ENCODE results near the gene SKAP2.

GRCh38 chr7:26700386-26700785 is 164.0 kb downstream of the SKAP2 start:
- no peak for TF ChIP-seq FOXM1 (CRISPR knock-in tag; IDR thresholded peaks at IDR 0.05)
- TF ChIP-seq, protein P1, sequence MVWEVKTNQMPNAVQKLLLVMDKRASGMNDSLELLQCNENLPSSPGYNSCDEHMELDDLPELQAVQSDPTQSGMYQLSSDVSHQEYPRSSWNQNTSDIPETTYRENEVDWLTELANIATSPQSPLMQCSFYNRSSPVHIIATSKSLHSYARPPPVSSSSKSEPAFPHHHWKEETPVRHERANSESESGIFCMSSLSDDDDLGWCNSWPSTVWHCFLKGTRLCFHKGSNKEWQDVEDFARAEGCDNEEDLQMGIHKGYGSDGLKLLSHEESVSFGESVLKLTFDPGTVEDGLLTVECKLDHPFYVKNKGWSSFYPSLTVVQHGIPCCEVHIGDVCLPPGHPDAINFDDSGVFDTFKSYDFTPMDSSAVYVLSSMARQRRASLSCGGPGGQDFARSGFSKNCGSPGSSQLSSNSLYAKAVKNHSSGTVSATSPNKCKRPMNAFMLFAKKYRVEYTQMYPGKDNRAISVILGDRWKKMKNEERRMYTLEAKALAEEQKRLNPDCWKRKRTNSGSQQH (CRISPR knock-in tag; IDR thresholded peaks at IDR 0.05; ENCODE audit: low read depth) = no peak
- TF ChIP-seq EP300 (IDR thresholded peaks at IDR 0.05; ENCODE audit: low read depth in 2 of 2, low read length in 2 of 2) = no peak
- no peak for TF ChIP-seq EP300 (CRISPR knock-in tag; IDR thresholded peaks at IDR 0.05; ENCODE audit: borderline replicate concordance)
- TF ChIP-seq CEBPZ (IDR thresholded peaks at IDR 0.05; ENCODE audit: low read length) = no peak
- no peak for TF ChIP-seq KDM5B (CRISPR knock-in tag; IDR thresholded peaks at IDR 0.05; ENCODE audit: borderline replicate concordance)
- no peak for TF ChIP-seq EZH2 (conservative IDR thresholded peaks at IDR 0.05; ENCODE audit: low read depth, low read length)
- no peak for TF ChIP-seq FOSL2 (CRISPR knock-in tag; IDR thresholded peaks at IDR 0.05)
- no peak for TF ChIP-seq ZBTB2 (CRISPR knock-in tag; IDR thresholded peaks at IDR 0.05; ENCODE audit: low read depth)
- no peak for TF ChIP-seq SIN3A (IDR thresholded peaks at IDR 0.05; ENCODE audit: borderline replicate concordance, low read depth, low read length)
- TF ChIP-seq TCF12 (IDR thresholded peaks at IDR 0.05) = no peak
- no peak for TF ChIP-seq TCF12 (CRISPR knock-in tag; IDR thresholded peaks at IDR 0.05)
- no peak for TF ChIP-seq ZNF841 (CRISPR knock-in tag; IDR thresholded peaks at IDR 0.05; ENCODE audit: borderline replicate concordance)
